ENCODE measurements around the gene SKI.
A peak's percentile ranks its signal among the peaks of the same experiment; 100 is the strongest.
"Not testable (repeated sequence)": the region's sequence is repeated elsewhere in the genome, so short reads cannot be mapped to it uniquely, and the experiment has no call there.

Gene SKI

GRCh38 chr1:2295526-2295925, 67.4 kb downstream of the SKI start:
- Mint-ChIP-seq H3K9me3 (no peaks in the 10 kb centered on the region), H3K4me1 (ENCODE audit: low read depth in 2 of 2) (peaks cover 37 to 53% of the 10 kb centered on the region in 2 donors), H3K4me3 (peak overlapping the region in 1 of 2 donors; percentile 23), H3K27ac (peak overlapping the region in 1 of 2 donors; percentile 57), H3K36me3 (ENCODE audit: insufficient read depth) (peaks cover 93% of the 10 kb centered on the region), H3K27me3 (no peaks in the 10 kb centered on the region)
- DNase-seq: no peak
- ATAC-seq (replicated peaks): no peak

- H3K9me3 Mint-ChIP-seq; H3K27me3 Mint-ChIP-seq; ATAC-seq (replicated peaks); DNase-seq; H3K4me3 Mint-ChIP-seq: not testable (repeated sequence)
- Mint-ChIP-seq H3K27ac (peak overlapping the region in 1 of 2 donors; percentile 57), H3K4me1 (ENCODE audit: low read depth in 2 of 2) (peaks cover 31 to 50% of the 10 kb centered on the region in 2 donors), H3K36me3 (ENCODE audit: insufficient read depth) (peaks cover 93% of the 10 kb centered on the region)
Measured at GRCh38 chr1:2296211-2296610, 68.1 kb downstream of the SKI start.

- no peaks in the 10 kb centered on the region for H3K9me3 Mint-ChIP-seq
- no peak overlapping the region for H3K4me3 Mint-ChIP-seq
- H3K27me3 Mint-ChIP-seq: no peaks in the 10 kb centered on the region
- H3K27ac Mint-ChIP-seq: peak overlapping the region in 1 of 2 donors; percentile 57
- H3K4me1 Mint-ChIP-seq (ENCODE audit: low read depth in 2 of 2): peaks cover 32 to 50% of the 10 kb centered on the region in 2 donors
- H3K36me3 Mint-ChIP-seq (ENCODE audit: insufficient read depth): peaks cover 93% of the 10 kb centered on the region
- ATAC-seq (replicated peaks) (no peak), DNase-seq (no peak)
Measured at GRCh38 chr1:2296614-2297013, 68.5 kb downstream of the SKI start.

- Mint-ChIP-seq H3K4me3 (peak overlapping the region in 1 of 2 donors; percentile 4), H3K27me3 (no peaks in the 10 kb centered on the region), H3K27ac (peak overlapping the region; percentile 16 to 98), H3K4me1 (ENCODE audit: low read depth in 2 of 2) (peaks cover 28 to 47% of the 10 kb centered on the region in 2 donors), H3K9me3 (no peaks in the 10 kb centered on the region), H3K36me3 (ENCODE audit: insufficient read depth) (peaks cover 93% of the 10 kb centered on the region)
- ATAC-seq (replicated peaks): no peak
- no peak for DNase-seq
Measured at GRCh38 chr1:2297246-2298011, 69.3 kb downstream of the SKI start.

- H3K9me3 Mint-ChIP-seq: no peaks in the 10 kb centered on the region
Measured at GRCh38 chr1:2298685-2299084, 70.6 kb downstream of the SKI start.

GRCh38 chr1:2299131-2299627, 71.1 kb downstream of the SKI start:
- Mint-ChIP-seq H3K4me1 (ENCODE audit: low read depth in 2 of 2) (peaks cover 18 to 34% of the 10 kb centered on the region in 2 donors), H3K4me3 (peak overlapping the region; percentile 79 to 81), H3K27me3 (no peaks in the 10 kb centered on the region), H3K36me3 (ENCODE audit: insufficient read depth) (peaks cover 93% of the 10 kb centered on the region), H3K9me3 (no peaks in the 10 kb centered on the region), H3K27ac (peak overlapping the region; percentile 98 to 99)
- ATAC-seq (replicated peaks) (no peak), DNase-seq (no peak)

More at GRCh38 chr1:2298685-2299084, 70.6 kb downstream of the SKI start:
- peaks cover 22 to 37% of the 10 kb centered on the region in 2 donors for H3K4me1 Mint-ChIP-seq (ENCODE audit: low read depth in 2 of 2)
- H3K27ac Mint-ChIP-seq: peak overlapping the region; percentile 98 to 99
- H3K4me3 Mint-ChIP-seq: peak overlapping the region; percentile 79 to 81
- H3K27me3 Mint-ChIP-seq: no peaks in the 10 kb centered on the region
- H3K36me3 Mint-ChIP-seq (ENCODE audit: insufficient read depth): peaks cover 93% of the 10 kb centered on the region
- DNase-seq (no peak), ATAC-seq (replicated peaks) (no peak)

GRCh38 chr1:2300004-2300771, 72.1 kb downstream of the SKI start:
- H3K4me1 Mint-ChIP-seq (ENCODE audit: low read depth in 2 of 2): peaks cover 20 to 34% of the 10 kb centered on the region in 2 donors
- peak overlapping the region; percentile 79 to 81 for H3K4me3 Mint-ChIP-seq
- H3K27me3 Mint-ChIP-seq: no peaks in the 10 kb centered on the region

GRCh38 chr1:2300851-2301606, 72.9 kb downstream of the SKI start:
- Mint-ChIP-seq H3K9me3 (no peaks in the 10 kb centered on the region), H3K36me3 (ENCODE audit: insufficient read depth) (peaks cover 94% of the 10 kb centered on the region), H3K4me1 (ENCODE audit: low read depth in 2 of 2) (peaks cover 24 to 36% of the 10 kb centered on the region in 2 donors), H3K27ac (peak overlapping the region; percentile 98 to 99), H3K4me3 (peak overlapping the region; percentile 79 to 81), H3K27me3 (no peaks in the 10 kb centered on the region)
- peak; percentile 93 to 96 (median 94) for DNase-seq
- ATAC-seq (replicated peaks): peak; percentile 77

More at GRCh38 chr1:2300004-2300771, 72.1 kb downstream of the SKI start:
- ATAC-seq (replicated peaks): peak; percentile 71
- Mint-ChIP-seq H3K27ac (peak overlapping the region; percentile 98 to 99), H3K36me3 (ENCODE audit: insufficient read depth) (peaks cover 92% of the 10 kb centered on the region), H3K9me3 (no peaks in the 10 kb centered on the region)
- DNase-seq: peak; percentile 84 to 89 (median 86)

GRCh38 chr1:2301607-2302291, 73.6 kb downstream of the SKI start:
- Mint-ChIP-seq H3K4me1 (ENCODE audit: low read depth in 2 of 2) (peaks cover 20 to 32% of the 10 kb centered on the region in 2 donors), H3K36me3 (ENCODE audit: insufficient read depth) (peaks cover 97% of the 10 kb centered on the region), H3K9me3 (no peaks in the 10 kb centered on the region), H3K4me3 (peak overlapping the region; percentile 79 to 81), H3K27ac (peak overlapping the region; percentile 98 to 99), H3K27me3 (no peaks in the 10 kb centered on the region)
- ATAC-seq (replicated peaks) (no peak), DNase-seq (no peak)

- DNase-seq (no peak), ATAC-seq (replicated peaks) (no peak)
- Mint-ChIP-seq H3K4me1 (ENCODE audit: low read depth in 2 of 2) (peaks cover 19 to 30% of the 10 kb centered on the region in 2 donors), H3K4me3 (peak overlapping the region in 1 of 2 donors; percentile 81), H3K36me3 (ENCODE audit: insufficient read depth) (peaks cover 97% of the 10 kb centered on the region), H3K27me3 (no peaks in the 10 kb centered on the region), H3K27ac (peak overlapping the region; percentile 98 to 99), H3K9me3 (no peaks in the 10 kb centered on the region)
Measured at GRCh38 chr1:2302292-2302925, 74.3 kb downstream of the SKI start.

- Mint-ChIP-seq H3K9me3 (no peaks in the 10 kb centered on the region), H3K4me3 (peak overlapping the region in 1 of 2 donors; percentile 81), H3K36me3 (ENCODE audit: insufficient read depth) (peaks cover 97% of the 10 kb centered on the region), H3K27me3 (no peaks in the 10 kb centered on the region), H3K4me1 (ENCODE audit: low read depth in 2 of 2) (peaks cover 19 to 30% of the 10 kb centered on the region in 2 donors), H3K27ac (peak overlapping the region; percentile 98 to 99)
- no peak for ATAC-seq (replicated peaks)
- DNase-seq: no peak
Measured at GRCh38 chr1:2303016-2303775, 75.1 kb downstream of the SKI start.
